SK-N-SH (cell line): ENCODE data around the gene PLB1. TPM values are rescaled to one million over a fixed set of nuclear protein-coding genes. Genes with fewer than 3 reads are reported as not detected.

Experiments
- CTCF ChIA-PET: fragments of 300-600, 350-600 bp; formaldehyde crosslinking; extraction: SDS; loops from one replicate; lab custom pipeline; 2021; lab: Yijun Ruan, JAX
- POLR2A ChIA-PET: fragments of 350-600 bp; sonication (Branson Sonifier 250); formaldehyde crosslinking; extraction: SDS; loops from one replicate; lab custom pipeline; 2020; ENCODE audit warnings: antibody characterized with exemption, inconsistent platforms; lab: Yijun Ruan, JAX
- DNase-seq: peaks from one replicate; pipeline ENCODE4 v3.0.0; 2012
- H2AFZ ChIP-seq: fragments of 200-600 bp; sonication (generic); 2 replicates; pipeline ENCODE4 v1.8.1; 2016; ENCODE audit warnings: antibody characterized with exemption, mild to moderate bottlenecking, low read depth
- H3F3A ChIP-seq: fragments of 200-600 bp; sonication (generic); replicated peaks from 2 replicates; pipeline ENCODE3; 2016; ENCODE audit warnings: antibody characterized with exemption, mild to moderate bottlenecking; ENCODE audit not compliant: insufficient read depth
- H3K27ac ChIP-seq, 2 experiments: fragments of 200-500 bp in 1 of 2; fragments of 200-600 bp in 1 of 2; sonication (Bioruptor generic) in 1 of 2; sonication (generic), shearing (Covaris generic) in 1 of 2; 2 replicates each; pipeline versions ENCODE4 v1.5.1 to v1.6.1; 2014 to 2016; ENCODE audit warnings: low read depth in 2 of 2, inconsistent platforms in 1 of 2, low read length in 1 of 2, mild to moderate bottlenecking in 1 of 2, mixed read lengths in 1 of 2
- H3K27me3 ChIP-seq: fragments of 200-600 bp; sonication (generic), shearing (Covaris generic); 2 replicates; pipeline ENCODE4 v1.6.1; 2016; ENCODE audit warnings: mixed run types; ENCODE audit not compliant: insufficient read depth
- H3K36me3 ChIP-seq, 2 experiments: fragments of 200-500 bp in 1 of 2; fragments of 200-600 bp in 1 of 2; sonication (Bioruptor generic) in 1 of 2; sonication (generic) in 1 of 2; replicated peaks in 1 of 2; 2 replicates each; pipeline versions ENCODE3 to v1.5.1; 2014 to 2016; ENCODE audit warnings: low read length in 1 of 2, mild to moderate bottlenecking in 1 of 2; ENCODE audit not compliant: insufficient read depth in 2 of 2, control insufficient read depth in 1 of 2
- H3K4me1 ChIP-seq, 2 experiments: fragments of 200-500 bp in 1 of 2; fragments of 200-600 bp in 1 of 2; sonication (Bioruptor generic) in 1 of 2; sonication (generic), shearing (Covaris generic) in 1 of 2; 2 replicates each; pipeline versions ENCODE4 v1.5.1 to v1.6.1; 2014 to 2016; ENCODE audit warnings: low read depth in 1 of 2, low read length in 1 of 2, mixed run types in 1 of 2; ENCODE audit not compliant: insufficient read depth in 2 of 2, control insufficient read depth in 1 of 2
- H3K4me2 ChIP-seq: fragments of 200-600 bp; sonication (generic), shearing (Covaris generic); 2 replicates; pipeline ENCODE4 v1.6.1; 2017; ENCODE audit warnings: mixed run types
- H3K4me3 ChIP-seq, 2 experiments: fragments of 200-500 bp in 1 of 2; fragments of 200-600 bp in 1 of 2; sonication (Bioruptor generic) in 1 of 2; sonication (generic), shearing (Covaris generic) in 1 of 2; 2 replicates each; pipeline versions ENCODE4 v1.5.1 to v1.8.1; 2014 to 2016; ENCODE audit warnings: low read depth in 2 of 2, inconsistent platforms in 1 of 2, low read length in 1 of 2, mild to moderate bottlenecking in 1 of 2, mixed read lengths in 1 of 2, moderate library complexity in 1 of 2
- H3K79me2 ChIP-seq: fragments of 200-600 bp; sonication (generic); 2 replicates; pipeline ENCODE4 v1.8.1; 2017; ENCODE audit warnings: mild to moderate bottlenecking; ENCODE audit not compliant: insufficient read depth
- H3K9ac ChIP-seq: fragments of 200-600 bp; sonication (generic); 2 replicates; pipeline ENCODE4 v1.6.1; 2017; ENCODE audit warnings: mixed run types
- H3K9me2 ChIP-seq: fragments of 200-600 bp; sonication (generic); 2 replicates; pipeline ENCODE4 v1.6.1; 2017; ENCODE audit warnings: mixed run types
- H3K9me3 ChIP-seq: fragments of 200-600 bp; sonication (generic); 2 replicates; pipeline ENCODE4 v1.6.1; 2017; ENCODE audit warnings: mixed run types, mild to moderate bottlenecking, moderate library complexity
- H4K20me1 ChIP-seq: fragments of 200-600 bp; sonication (generic); 2 replicates; pipeline ENCODE4 v1.6.1; 2017; ENCODE audit warnings: mild to moderate bottlenecking, mixed run types; ENCODE audit not compliant: insufficient read depth
- CHD2 ChIP-seq: fragments of 150-350 bp; IDR thresholded peaks from 2 replicates; pipeline ENCODE4 v1.6.1; 2018; ENCODE audit warnings: low read length; ENCODE audit not compliant: partially characterized antibody
- CTCF ChIP-seq: fragments of 200-600 bp; sonication (generic); IDR thresholded peaks from 2 replicates; pipeline ENCODE4 v1.6.1; 2017; ENCODE audit warnings: antibody characterized with exemption, mild to moderate bottlenecking, moderate library complexity
- ELF1 ChIP-seq: IDR thresholded peaks from 2 replicates; pipeline ENCODE4 v1.4.0; 2012
- EP300 ChIP-seq, 2 experiments: IDR thresholded peaks; 2 replicates each; pipeline versions ENCODE4 v1.4.0 to v1.6.1; 2012; ENCODE audit warnings: borderline replicate concordance in 1 of 2, low read depth in 1 of 2, low read length in 1 of 2
- FOSL2 ChIP-seq: IDR thresholded peaks from 2 replicates; pipeline ENCODE4 v1.4.0; 2012; ENCODE audit warnings: low read depth, mild to moderate bottlenecking, moderate library complexity, borderline replicate concordance
- FOXJ3 ChIP-seq: sonication (generic); formaldehyde crosslinking; IDR thresholded peaks from 2 replicates; pipeline ENCODE4 v1.5.1; 2020; ENCODE audit warnings: mild to moderate bottlenecking, missing genetic modification reagents
- NFIC ChIP-seq: IDR thresholded peaks from 2 replicates; pipeline ENCODE4 v1.4.0; 2012; ENCODE audit warnings: borderline replicate concordance
- RAD21 ChIP-seq: IDR thresholded peaks from 2 replicates; pipeline ENCODE4 v1.6.1; 2012; ENCODE audit warnings: mild to moderate bottlenecking, low read length
- RCOR1 ChIP-seq: fragments of 150-350 bp; IDR thresholded peaks from 2 replicates; pipeline ENCODE4 v1.6.1; 2017; ENCODE audit warnings: antibody characterized with exemption, low read length
- RXRA ChIP-seq: IDR thresholded peaks from 2 replicates; pipeline ENCODE4 v1.4.0; 2012; ENCODE audit warnings: low read depth, mild to moderate bottlenecking, borderline replicate concordance
- SIN3A ChIP-seq: IDR thresholded peaks from 2 replicates; pipeline ENCODE4 v1.6.1; 2012; ENCODE audit warnings: low read depth, mild to moderate bottlenecking, low read length, moderate library complexity, borderline replicate concordance
- TCF12 ChIP-seq: IDR thresholded peaks from 2 replicates; pipeline ENCODE4 v1.4.0; 2012
- TEAD4 ChIP-seq: IDR thresholded peaks from 2 replicates; pipeline ENCODE4 v1.4.0; 2012; ENCODE audit warnings: mild to moderate bottlenecking, borderline replicate concordance; ENCODE audit not compliant: insufficient read depth
- ZBTB33 ChIP-seq: IDR thresholded peaks from 2 replicates; pipeline ENCODE4 v1.4.0; 2012; ENCODE audit warnings: low read depth, borderline replicate concordance
- WGBS: methylation state at CpG from one replicate; pipeline ENCODE4 v1.1.6; 2017; ENCODE audit warnings: low lambda C conversion rate; 5-methylcytosine and 5-hydroxymethylcytosine counted together
- polyA plus RNA-seq, 3 experiments: library from polyadenylated mRNA; depleted of rRNA; stranded (reverse); fragments of >200 nt; gene quantifications; 2 replicates each; pipeline ENCODE4 v1.2.3, GENCODE V29; 2012

Gene PLB1
- polyA plus RNA-seq, 1 of the 3 experiments (the other 2 are of a cell fraction): 0.10 TPM

- TF ChIP-seq EP300 (IDR thresholded peaks at IDR 0.05; ENCODE audit: borderline replicate concordance in 1 of 2, low read depth in 1 of 2, low read length in 1 of 2) (no peak), FOXJ3 (CRISPR knock-in tag) (no peak), ELF1 (no peak), FOSL2 (no peak), TEAD4 (no peak), RCOR1 (no peak), RXRA (no peak), NFIC (no peak), ZBTB33 (no peak), CHD2 (no peak), RAD21 (no peak), SIN3A (no peak)
- Histone ChIP-seq H3K36me3 (no peaks in the 10 kb centered on the region), H3K4me2 (no peak overlapping the region), H4K20me1 (no peaks in the 10 kb centered on the region), H3K9me2 (no peaks in the 10 kb centered on the region), H3K4me3 (no peak overlapping the region), H3K4me1 (peaks cover 0 to 19% of the 10 kb centered on the region in 2 experiments; a peak in 3 of 4 replicates), H3K79me2 (no peaks in the 10 kb centered on the region), H3K27ac (no peak overlapping the region), H3K9ac (no peak overlapping the region), H3F3A (peaks cover 21% of the 10 kb centered on the region), H3K9me3 (no peaks in the 10 kb centered on the region), H3K27me3 (no peaks in the 10 kb centered on the region), H2AFZ (no peak overlapping the region)
- no peak for DNase-seq
- POLR2A ChIA-PET: no interaction called here
- WGBS: 92% methylated on average over 13 of the region's 15 CpGs
- CTCF ChIA-PET: interaction anchor here (1.2 to 11.5 kb wide), 3 partner anchors 7 to 76 kb away, joined by 5 to 90 read pairs (median 15); no protein-coding TSS in a partner anchor
These were observed 91.8 kb downstream of the PLB1 start for GRCh38 chr2:28587526-28588291.

GRCh38 chr2:28588292-28588670, 92.4 kb downstream of the PLB1 start:
- H2AFZ ChIP-seq: no peak overlapping the region
- TF ChIP-seq RXRA (no peak), CTCF (no peak), FOSL2 (no peak), TCF12 (no peak)
- no peaks in the 10 kb centered on the region for H3K79me2 ChIP-seq
- no peak overlapping the region for H3K4me2 ChIP-seq
- ChIA-PET CTCF (interaction anchor here (1.2 to 2.8 kb wide), 3 partner anchors 22 to 212 kb away, joined by 3 to 15 read pairs (median 5); no protein-coding TSS in a partner anchor), POLR2A (no interaction called here)
- H3K27me3 ChIP-seq: no peaks in the 10 kb centered on the region
- H3K9me2 ChIP-seq: no peaks in the 10 kb centered on the region
- H4K20me1 ChIP-seq: no peaks in the 10 kb centered on the region
- H3K36me3 ChIP-seq: no peaks in the 10 kb centered on the region
- H3K9me3 ChIP-seq: no peaks in the 10 kb centered on the region
- no peak overlapping the region for H3K9ac ChIP-seq
- H3K4me3 ChIP-seq: no peak overlapping the region
- peaks cover 20% of the 10 kb centered on the region for H3F3A ChIP-seq
- 64% methylated on average over 3 of the region's 3 CpGs for WGBS
- H3K4me1 ChIP-seq: peaks cover 0 to 17% of the 10 kb centered on the region in 2 experiments; a peak in 3 of 4 replicates
- no peak for DNase-seq
- no peak overlapping the region for H3K27ac ChIP-seq
